Activated T-cell treated with anti-CD3 and anti-CD28 coated beads, Interleukin-2, amount 50 U/mL, for 72 hours (primary cell): Measurements from ENCODE around the gene MAP1LC3A. TPM values are rescaled to one million over a fixed set of nuclear protein-coding genes. Genes with fewer than 3 reads are reported as not detected.

Experiments used
- ATAC-seq, 2 donors: fragments of 150-1000 bp; cut with Tn5 transposase; replicated peaks in 1 of 2; 2 replicates each; pipeline ENCODE4 v1.10.0; 2021; ENCODE audit warnings: moderate library complexity in 2 of 2, mild to moderate bottlenecking in 1 of 2
- DNase-seq, 2 donors: peaks; one replicate each; pipeline ENCODE4 v3.0.0; 2021 to 2022; ENCODE audit warnings: mixed read lengths in 1 of 2
- H3K27ac Mint-ChIP-seq: one replicate; pipeline ENCODE4 v1.8.0; 2022; ENCODE audit warnings: mild to moderate bottlenecking, moderate library complexity, mixed read lengths
- H3K27me3 Mint-ChIP-seq: one replicate; pipeline ENCODE4 v1.8.0; 2022; ENCODE audit warnings: low read depth, mixed read lengths
- H3K36me3 Mint-ChIP-seq, 2 donors: one replicate each; pipeline ENCODE4 v1.8.0; 2022; ENCODE audit warnings: mixed read lengths in 2 of 2, mild to moderate bottlenecking in 1 of 2; ENCODE audit not compliant: insufficient read depth in 2 of 2
- H3K4me1 Mint-ChIP-seq: one replicate; pipeline ENCODE4 v1.8.0; 2022; ENCODE audit warnings: low read depth, mixed read lengths
- H3K4me3 Mint-ChIP-seq, 2 donors: one replicate each; pipeline ENCODE4 v1.8.0; 2022; ENCODE audit warnings: mild to moderate bottlenecking in 2 of 2, mixed read lengths in 2 of 2, moderate library complexity in 2 of 2
- H3K9me3 Mint-ChIP-seq, 2 donors: one replicate each; pipeline ENCODE4 v1.8.0; 2022; ENCODE audit warnings: mixed read lengths in 2 of 2
- total RNA-seq, 2 donors: library from RNA; stranded (reverse); gene quantifications; one replicate each; pipeline ENCODE4 v1.2.3, GENCODE V29; 2022

Gene MAP1LC3A
- total RNA-seq, 2 donors from 2014 or later = 3.7 to 5.2 TPM

GRCh38 chr20:34534391-34535165 is 23.9 kb upstream of the MAP1LC3A start:
- ATAC-seq (no peak), DNase-seq (no peak)
- Mint-ChIP-seq H3K27ac (no peak overlapping the region), H3K27me3 (no peaks in the 10 kb centered on the region), H3K9me3 (no peaks in the 10 kb centered on the region), H3K4me3 (no peak overlapping the region), H3K36me3 (peaks cover 2 to 11% of the 10 kb centered on the region in 2 donors), H3K4me1 (no peaks in the 10 kb centered on the region)

- H3K27me3 Mint-ChIP-seq = no peaks in the 10 kb centered on the region
- no peak overlapping the region for H3K4me3 Mint-ChIP-seq
Observed at GRCh38 chr20:34535301-34535840, 23.1 kb upstream of the MAP1LC3A start.

GRCh38 chr20:34535857-34536256 is 22.7 kb upstream of the MAP1LC3A start:
- H3K27me3 Mint-ChIP-seq = no peaks in the 10 kb centered on the region
- no peaks in the 10 kb centered on the region for H3K9me3 Mint-ChIP-seq
- DNase-seq (no peak), ATAC-seq (no peak)
- H3K4me1 Mint-ChIP-seq = peaks cover 2% of the 10 kb centered on the region
- no peak overlapping the region for H3K4me3 Mint-ChIP-seq
- H3K27ac Mint-ChIP-seq = no peak overlapping the region
- peaks cover 2 to 16% of the 10 kb centered on the region in 2 donors for H3K36me3 Mint-ChIP-seq

More at GRCh38 chr20:34535301-34535840, 23.1 kb upstream of the MAP1LC3A start:
- Mint-ChIP-seq H3K4me1 (no peaks in the 10 kb centered on the region), H3K27ac (no peak overlapping the region), H3K36me3 (peaks cover 2 to 14% of the 10 kb centered on the region in 2 donors), H3K9me3 (no peaks in the 10 kb centered on the region)
- ATAC-seq (no peak), DNase-seq (no peak)

- peak; percentile 48 to 56 for ATAC-seq
- Mint-ChIP-seq H3K27ac (no peak overlapping the region), H3K4me1 (peaks cover 11% of the 10 kb centered on the region), H3K36me3 (peaks cover 6 to 16% of the 10 kb centered on the region in 2 donors), H3K9me3 (no peaks in the 10 kb centered on the region), H3K4me3 (no peak overlapping the region), H3K27me3 (no peaks in the 10 kb centered on the region)
- DNase-seq = peak; percentile 48 to 52
Observed at GRCh38 chr20:34536798-34537394, 21.6 kb upstream of the MAP1LC3A start.

- DNase-seq = no peak
- no peak overlapping the region for H3K4me3 Mint-ChIP-seq
- peaks cover 6 to 16% of the 10 kb centered on the region in 2 donors for H3K36me3 Mint-ChIP-seq
- no peaks in the 10 kb centered on the region for H3K9me3 Mint-ChIP-seq
- no peak overlapping the region for H3K27ac Mint-ChIP-seq
- no peak for ATAC-seq
- H3K27me3 Mint-ChIP-seq = no peaks in the 10 kb centered on the region
- H3K4me1 Mint-ChIP-seq = peaks cover 11% of the 10 kb centered on the region
Observed at GRCh38 chr20:34537651-34538050, 20.9 kb upstream of the MAP1LC3A start.

- H3K27ac Mint-ChIP-seq = no peak overlapping the region
- no peaks in the 10 kb centered on the region for H3K27me3 Mint-ChIP-seq
- peak; percentile 69 to 70 for ATAC-seq
- DNase-seq = peak; percentile 63 to 72
- peaks cover 14% of the 10 kb centered on the region for H3K4me1 Mint-ChIP-seq
- peaks cover 6 to 16% of the 10 kb centered on the region in 2 donors for H3K36me3 Mint-ChIP-seq
- no peak overlapping the region for H3K4me3 Mint-ChIP-seq
- H3K9me3 Mint-ChIP-seq = no peaks in the 10 kb centered on the region
Observed at GRCh38 chr20:34538671-34539123, 19.8 kb upstream of the MAP1LC3A start.

DNA sequence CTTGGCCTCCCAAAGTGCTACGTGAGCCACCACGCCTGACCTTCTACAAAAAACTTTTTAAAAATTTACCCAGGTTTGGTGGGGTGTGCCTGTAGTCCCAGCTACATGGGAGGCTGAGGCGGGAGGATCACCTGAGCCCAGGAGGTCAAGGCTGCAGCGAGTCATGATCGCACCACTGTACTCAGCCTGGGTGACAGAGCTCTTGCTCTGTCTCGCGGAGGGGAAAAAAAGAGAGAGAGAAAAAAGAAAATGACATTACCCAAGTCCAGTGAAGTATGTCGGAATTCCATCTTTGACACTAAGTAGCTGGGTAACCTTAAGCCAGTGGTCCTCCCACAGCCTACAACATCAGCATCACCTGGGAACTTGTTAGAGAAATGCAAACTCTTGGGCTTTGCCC is 18.8 kb upstream of the MAP1LC3A start:
- no peak overlapping the region for H3K27ac Mint-ChIP-seq
- DNase-seq (no peak), ATAC-seq (no peak)
- peaks cover 25% of the 10 kb centered on the region for H3K4me1 Mint-ChIP-seq
- no peaks in the 10 kb centered on the region for H3K27me3 Mint-ChIP-seq
- H3K36me3 Mint-ChIP-seq = peaks cover 6 to 15% of the 10 kb centered on the region in 2 donors
- H3K9me3 Mint-ChIP-seq = no peaks in the 10 kb centered on the region
- no peak overlapping the region for H3K4me3 Mint-ChIP-seq

GRCh38 chr20:34540596-34541263 is 17.8 kb upstream of the MAP1LC3A start:
- H3K27me3 Mint-ChIP-seq = no peaks in the 10 kb centered on the region
- H3K36me3 Mint-ChIP-seq = peaks cover 5 to 15% of the 10 kb centered on the region in 2 donors
- peak in 1 of 2 donors; percentile 8 for ATAC-seq
- no peaks in the 10 kb centered on the region for H3K9me3 Mint-ChIP-seq
- H3K27ac Mint-ChIP-seq = peak overlapping the region; percentile 99
- no peak for DNase-seq
- H3K4me3 Mint-ChIP-seq = peak overlapping the region in 1 of 2 donors; percentile 68
- H3K4me1 Mint-ChIP-seq = peaks cover 27% of the 10 kb centered on the region

- no peaks in the 10 kb centered on the region for H3K9me3 Mint-ChIP-seq
- H3K4me1 Mint-ChIP-seq = peaks cover 27% of the 10 kb centered on the region
- peak in 1 of 2 donors; percentile 38 for ATAC-seq
- H3K27me3 Mint-ChIP-seq = no peaks in the 10 kb centered on the region
- peak overlapping the region; percentile 99 for H3K27ac Mint-ChIP-seq
- no peak for DNase-seq
- peak overlapping the region in 1 of 2 donors; percentile 68 for H3K4me3 Mint-ChIP-seq
- peaks cover 4 to 15% of the 10 kb centered on the region in 2 donors for H3K36me3 Mint-ChIP-seq
Observed at GRCh38 chr20:34541264-34541901, 17.1 kb upstream of the MAP1LC3A start.

GRCh38 chr20:34541917-34542316 is 16.6 kb upstream of the MAP1LC3A start:
- DNase-seq = no peak
- H3K4me3 Mint-ChIP-seq = no peak overlapping the region

DNA sequence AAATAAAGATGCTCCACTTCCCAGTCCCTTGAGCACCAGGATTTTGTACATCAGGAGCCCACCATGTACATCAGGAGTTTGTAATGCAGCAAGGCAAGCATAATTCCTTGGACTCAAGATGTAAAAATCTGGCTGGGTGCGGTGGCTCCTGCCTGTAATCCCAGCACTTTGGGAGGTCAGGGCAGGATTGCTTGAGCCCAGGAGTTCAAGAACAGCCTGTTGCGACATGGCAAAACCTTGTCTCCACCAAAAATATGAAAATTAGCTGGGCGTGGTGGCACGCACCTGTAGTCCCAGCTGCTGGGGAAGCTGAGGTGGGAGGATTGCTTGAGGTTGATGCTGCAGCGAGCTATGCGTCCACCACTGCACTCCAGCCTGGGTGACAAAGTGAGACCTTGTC is 16.1 kb upstream of the MAP1LC3A start:
- Mint-ChIP-seq H3K27ac (no peak overlapping the region), H3K4me1 (peaks cover 27% of the 10 kb centered on the region), H3K36me3 (peaks cover 4 to 9% of the 10 kb centered on the region in 2 donors), H3K27me3 (no peaks in the 10 kb centered on the region), H3K4me3 (no peak overlapping the region), H3K9me3 (no peaks in the 10 kb centered on the region)
- ATAC-seq (no peak), DNase-seq (no peak)

More at GRCh38 chr20:34541917-34542316, 16.6 kb upstream of the MAP1LC3A start:
- ATAC-seq = no peak
- H3K27me3 Mint-ChIP-seq = no peaks in the 10 kb centered on the region
- peak overlapping the region; percentile 99 for H3K27ac Mint-ChIP-seq
- peaks cover 4 to 14% of the 10 kb centered on the region in 2 donors for H3K36me3 Mint-ChIP-seq
- H3K9me3 Mint-ChIP-seq = no peaks in the 10 kb centered on the region
- peaks cover 27% of the 10 kb centered on the region for H3K4me1 Mint-ChIP-seq

DNA sequence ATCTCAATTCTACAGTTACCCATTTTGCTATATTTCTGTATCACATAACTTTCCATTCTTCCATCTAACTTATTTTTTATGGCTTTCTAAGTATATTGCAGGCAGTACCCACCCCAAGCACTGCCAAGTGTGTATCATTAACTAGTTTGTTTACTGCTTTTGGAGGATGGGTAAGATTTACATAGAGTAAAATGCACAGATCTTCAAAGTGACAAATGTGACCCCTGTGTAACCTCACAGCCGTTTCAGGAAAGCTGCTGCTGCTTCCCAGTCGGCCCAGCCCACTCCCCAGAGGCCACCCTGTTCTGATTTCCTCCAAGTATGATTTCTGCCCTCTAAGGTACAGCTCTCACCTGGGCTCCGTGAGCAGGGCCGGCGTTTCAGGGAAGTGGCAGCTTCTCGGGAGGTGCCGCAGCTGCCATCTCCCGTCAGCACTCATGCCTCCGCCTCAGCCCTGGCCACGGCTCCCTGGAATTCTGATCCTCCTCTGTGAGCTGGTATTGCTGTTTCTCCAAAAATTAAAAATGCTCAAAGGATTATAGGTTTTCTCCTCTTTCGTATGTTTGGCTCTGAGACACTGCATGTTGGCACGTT is 15.0 kb upstream of the MAP1LC3A start:
- Mint-ChIP-seq H3K9me3 (no peaks in the 10 kb centered on the region), H3K4me1 (peaks cover 27% of the 10 kb centered on the region), H3K4me3 (peak overlapping the region in 1 of 2 donors; percentile 6), H3K27me3 (no peaks in the 10 kb centered on the region), H3K36me3 (peaks cover 4 to 9% of the 10 kb centered on the region in 2 donors), H3K27ac (no peak overlapping the region)
- DNase-seq (no peak), ATAC-seq (no peak)
